Coronary artery (tissue), 2 donors: ENCODE results near the gene ZNF618.

ENCODE experiments used
- DNase-seq: peaks from one replicate; pipeline ENCODE4 v3.0.0-alpha.2; 2017; ENCODE audit warnings: low spot score
- H3K27ac ChIP-seq, 2 donors: fragments of 200-600 bp; sonication (generic); one replicate each; pipeline ENCODE4 v1.5.1; 2016 to 2019
- H3K4me3 ChIP-seq: fragments of 200-600 bp; sonication (generic); 2 replicates; pipeline ENCODE4 v1.5.1; 2016; ENCODE audit warnings: mild to moderate bottlenecking, moderate library complexity
- TF ChIP-seq, protein P1 (sequence below): fragments of 200-600 bp; sonication (generic); IDR thresholded peaks from one replicate; pipeline ENCODE4 v1.5.1; 2019; ENCODE audit warnings: antibody characterized with exemption

The ZNF618 gene

DNA sequence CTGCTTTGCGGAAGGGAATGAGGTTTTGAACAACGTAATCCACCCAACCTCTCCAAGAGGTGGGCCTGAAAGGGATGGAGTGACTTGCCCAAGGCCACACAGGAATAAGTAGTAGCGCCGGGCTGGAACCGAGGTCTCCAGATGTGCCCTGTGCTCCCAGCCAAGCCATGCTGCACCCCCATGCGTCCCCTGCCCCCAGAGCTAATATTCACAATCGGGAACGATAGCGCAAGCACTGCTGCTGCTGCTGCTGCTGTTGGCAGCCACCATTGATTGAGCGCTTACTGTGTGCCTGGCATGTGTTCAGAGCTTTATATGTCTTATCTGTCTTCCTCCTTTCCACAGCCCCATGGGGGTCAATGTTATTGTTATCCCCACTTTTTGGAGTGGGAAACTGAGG, 158.1 kb downstream of the ZNF618 start:
- DNase-seq = peak; percentile 59
- Histone ChIP-seq H3K27ac (peak overlapping the region in 1 of 2 donors; percentile 3), H3K4me3 (no peak overlapping the region)
- TF ChIP-seq, protein P1, sequence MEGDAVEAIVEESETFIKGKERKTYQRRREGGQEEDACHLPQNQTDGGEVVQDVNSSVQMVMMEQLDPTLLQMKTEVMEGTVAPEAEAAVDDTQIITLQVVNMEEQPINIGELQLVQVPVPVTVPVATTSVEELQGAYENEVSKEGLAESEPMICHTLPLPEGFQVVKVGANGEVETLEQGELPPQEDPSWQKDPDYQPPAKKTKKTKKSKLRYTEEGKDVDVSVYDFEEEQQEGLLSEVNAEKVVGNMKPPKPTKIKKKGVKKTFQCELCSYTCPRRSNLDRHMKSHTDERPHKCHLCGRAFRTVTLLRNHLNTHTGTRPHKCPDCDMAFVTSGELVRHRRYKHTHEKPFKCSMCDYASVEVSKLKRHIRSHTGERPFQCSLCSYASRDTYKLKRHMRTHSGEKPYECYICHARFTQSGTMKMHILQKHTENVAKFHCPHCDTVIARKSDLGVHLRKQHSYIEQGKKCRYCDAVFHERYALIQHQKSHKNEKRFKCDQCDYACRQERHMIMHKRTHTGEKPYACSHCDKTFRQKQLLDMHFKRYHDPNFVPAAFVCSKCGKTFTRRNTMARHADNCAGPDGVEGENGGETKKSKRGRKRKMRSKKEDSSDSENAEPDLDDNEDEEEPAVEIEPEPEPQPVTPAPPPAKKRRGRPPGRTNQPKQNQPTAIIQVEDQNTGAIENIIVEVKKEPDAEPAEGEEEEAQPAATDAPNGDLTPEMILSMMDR = no peak

DNA sequence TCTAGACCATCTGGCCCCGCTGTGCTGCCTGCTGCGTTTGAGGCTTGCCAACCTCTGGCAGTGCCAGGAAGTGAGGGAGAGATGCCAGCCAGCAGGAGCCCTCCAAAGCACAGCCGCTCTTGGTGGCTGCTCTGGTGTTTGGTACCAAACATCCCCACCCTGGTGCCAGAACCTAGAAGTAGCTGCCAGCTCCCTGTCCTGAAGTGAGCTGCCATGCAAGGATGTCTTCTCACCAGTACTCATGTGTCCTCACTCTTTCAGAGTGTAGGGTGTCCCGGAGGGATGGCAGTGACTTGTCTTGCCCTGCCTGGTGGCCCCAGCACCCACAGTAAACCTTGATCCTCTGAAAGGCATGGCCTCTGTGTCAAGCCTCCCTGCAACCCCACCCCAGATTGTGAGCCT, 158.6 kb downstream of the ZNF618 start:
- H3K4me3 ChIP-seq = no peak overlapping the region
- peak; percentile 49 for DNase-seq
- H3K27ac ChIP-seq = peak overlapping the region in 1 of 2 donors; percentile 3
- TF ChIP-seq, protein P1 = no peak

DNA sequence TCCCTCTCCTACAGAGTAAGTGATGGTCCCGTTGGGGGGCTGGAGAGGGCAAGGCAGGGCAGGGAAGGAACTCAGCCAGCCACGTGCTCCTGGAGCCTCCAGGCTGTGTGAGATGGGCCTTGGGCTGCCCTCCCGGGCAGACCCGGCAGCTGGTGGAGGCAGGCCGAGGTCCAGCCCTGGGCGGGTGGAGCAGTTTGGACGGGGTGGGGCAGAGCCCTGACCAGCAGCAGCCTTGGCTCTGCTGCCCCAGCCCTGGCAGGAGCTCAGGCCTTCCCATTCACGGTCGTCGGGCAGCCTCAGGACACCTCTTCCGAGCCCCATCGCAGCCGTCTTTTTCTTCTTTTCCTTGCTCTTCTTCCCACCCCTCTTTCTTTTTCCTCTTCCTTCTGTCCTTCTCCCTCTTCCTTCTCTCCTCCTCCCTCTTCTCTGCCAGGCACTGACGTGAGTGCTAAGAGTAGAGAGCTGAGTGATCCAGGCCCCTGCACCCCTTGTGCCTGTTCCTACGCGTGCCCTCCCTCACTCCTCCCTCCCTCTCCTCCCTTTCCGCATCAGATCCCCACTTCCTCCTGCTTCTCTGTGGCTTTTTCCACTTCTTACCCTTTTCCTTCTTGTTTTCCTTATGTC, 159.2 kb downstream of the ZNF618 start:
- Histone ChIP-seq H3K4me3 (no peak overlapping the region), H3K27ac (peak overlapping the region in 1 of 2 donors; percentile 3)
- TF ChIP-seq, protein P1 = no peak
- DNase-seq = peak; percentile 67

DNA sequence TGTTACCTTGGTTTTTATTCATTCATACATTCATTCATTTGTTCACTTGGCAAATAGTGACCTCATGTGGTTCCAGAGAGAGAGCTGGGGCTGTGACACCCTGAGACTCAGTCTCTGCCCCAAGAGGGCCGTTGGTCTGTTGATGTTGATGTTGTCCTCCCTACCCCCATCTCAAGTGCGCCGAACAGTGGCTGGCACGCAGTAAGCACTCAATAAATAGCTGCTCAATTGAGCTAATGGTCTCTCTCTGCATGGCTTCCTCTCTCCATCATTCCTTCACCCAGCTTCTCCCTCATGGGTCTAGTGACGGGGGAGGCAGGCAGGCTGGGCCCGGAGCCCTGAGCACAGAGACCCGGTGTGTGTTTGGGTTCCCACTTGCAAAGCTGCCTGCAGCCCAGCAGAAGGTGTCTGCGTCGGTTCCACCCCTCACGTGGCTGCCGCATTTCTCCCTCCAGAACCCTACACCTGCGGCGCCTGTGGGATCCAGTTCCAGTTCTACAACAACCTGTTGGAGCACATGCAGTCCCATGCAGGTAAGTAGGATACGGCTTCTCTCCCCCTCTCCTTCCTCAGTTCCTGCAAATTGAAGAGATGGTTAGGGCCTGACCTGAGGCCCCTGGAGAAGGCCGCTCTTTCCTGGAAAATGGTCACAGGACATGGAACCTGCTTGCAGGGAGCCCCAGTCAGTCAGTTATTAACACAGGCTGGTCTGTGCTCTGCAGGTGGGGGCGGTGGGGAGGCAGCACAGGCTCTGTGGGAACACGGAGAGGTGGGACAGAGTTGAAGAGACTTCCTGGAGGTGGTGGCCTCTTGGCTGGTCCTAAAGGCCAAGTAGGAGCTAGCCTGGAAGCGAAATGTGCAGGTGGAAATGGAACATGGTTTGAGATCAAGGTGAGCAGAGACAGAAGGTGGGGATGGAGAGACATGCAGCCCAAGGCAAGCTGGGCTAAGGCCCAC, 160.0 kb downstream of the ZNF618 start:
- DNase-seq = peak; percentile 54
- H3K4me3 ChIP-seq = no peak overlapping the region
- no peak overlapping the region for H3K27ac ChIP-seq
- TF ChIP-seq, protein P1 = no peak

DNA sequence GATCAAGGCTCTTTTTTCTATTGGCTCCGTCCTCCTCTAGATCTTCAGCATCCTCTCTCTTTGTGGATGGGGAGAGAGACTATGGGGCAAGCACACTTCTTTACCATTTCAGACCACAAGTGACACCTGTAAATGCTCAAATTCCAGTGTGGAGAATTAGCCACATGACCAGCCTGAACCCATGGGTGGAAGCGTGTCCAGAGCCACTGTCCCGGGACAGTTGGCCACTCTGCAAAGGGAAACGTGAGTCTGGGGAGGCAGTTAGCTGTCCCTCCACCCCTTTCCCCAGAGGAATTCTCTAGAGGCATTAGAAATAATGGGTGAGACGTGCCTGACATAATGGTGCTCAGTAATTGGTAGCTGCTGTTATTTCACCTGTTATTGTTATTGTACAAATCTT, 161.1 kb downstream of the ZNF618 start:
- Histone ChIP-seq H3K4me3 (no peak overlapping the region), H3K27ac (no peak overlapping the region)
- DNase-seq = peak; percentile 36
- TF ChIP-seq, protein P1 = no peak

DNA sequence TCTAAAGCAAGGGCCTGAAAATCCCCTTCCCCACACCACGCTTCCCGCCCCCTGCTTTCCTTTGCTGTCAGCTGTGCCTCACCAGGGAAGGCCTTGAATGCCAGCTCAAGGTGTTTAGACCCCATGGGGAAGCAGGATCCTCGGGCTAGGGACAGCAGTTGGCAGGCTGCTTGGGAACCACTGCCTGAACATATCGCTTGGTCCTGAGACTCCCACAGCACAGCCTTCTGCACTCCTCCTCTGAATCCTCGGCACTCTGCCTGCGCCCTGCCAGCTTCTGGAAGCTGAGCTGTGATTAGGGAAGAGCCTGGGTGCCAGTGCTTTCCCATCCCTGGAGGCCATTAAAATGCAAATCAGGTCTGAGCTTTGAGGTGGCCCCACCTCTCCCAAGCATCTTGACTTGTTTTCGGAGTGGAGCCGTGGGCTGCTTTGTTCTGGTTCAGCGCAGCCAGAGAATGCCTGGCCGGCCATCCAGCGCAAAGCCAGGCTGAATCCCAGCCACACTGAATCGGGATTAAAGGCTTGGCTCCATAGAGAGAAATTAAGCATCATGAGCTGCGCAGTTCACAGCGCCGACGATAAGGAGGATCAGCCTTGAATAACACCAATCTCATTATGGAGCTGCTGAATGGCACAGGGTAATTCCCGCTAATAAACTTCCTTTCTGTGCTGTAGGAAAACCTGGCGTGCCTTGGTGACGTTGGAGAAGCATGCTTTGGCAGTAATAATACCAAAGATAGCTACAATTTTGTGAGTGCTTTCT, 162.0 kb downstream of the ZNF618 start:
- DNase-seq = peak; percentile 49
- Histone ChIP-seq H3K4me3 (no peak overlapping the region), H3K27ac (no peak overlapping the region)
- TF ChIP-seq, protein P1 = no peak
